Fibroblast of lung (primary cell): ENCODE results near the gene TUBA4B.

Source experiments
- EZH2 ChIP-seq: IDR thresholded peaks from 2 replicates; pipeline ENCODE4 v1.5.1; 2012; ENCODE audit warnings: low read length, control low read depth, mild to moderate bottlenecking; ENCODE audit errors: missing control alignments
- TF ChIP-seq, protein P1 (sequence below), 2 donors: IDR thresholded peaks in 1 of 2; conservative IDR thresholded peaks in 1 of 2; 1 replicate in 1 of 2; 2 replicates in 1 of 2; pipeline ENCODE4 v1.5.1; 2011 to 2012; ENCODE audit warnings: low read length in 2 of 2, control low read depth in 1 of 2, inconsistent platforms in 1 of 2, low read depth in 1 of 2, mild to moderate bottlenecking in 1 of 2

DNA sequence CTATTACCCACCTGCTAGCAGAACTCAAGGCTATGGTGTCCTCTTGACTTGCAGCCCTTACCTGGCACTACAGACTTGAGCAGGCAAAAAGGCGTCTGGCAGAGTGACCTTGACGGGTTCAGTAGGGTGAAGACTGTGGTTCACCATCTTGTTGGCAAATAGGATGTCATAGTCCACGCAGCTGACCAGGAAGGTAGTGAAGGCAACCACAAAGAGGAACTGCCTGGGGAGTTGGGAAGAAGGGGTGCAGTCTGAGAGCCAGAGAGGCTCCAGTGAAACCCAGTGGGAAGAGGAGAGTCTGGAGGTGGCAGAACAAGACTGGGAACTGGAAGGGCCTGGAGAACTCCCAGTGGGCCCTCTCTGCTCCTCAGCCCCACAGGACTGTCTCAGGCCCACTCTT, 27.7 kb upstream of the TUBA4B start:
- TF ChIP-seq, protein P1, sequence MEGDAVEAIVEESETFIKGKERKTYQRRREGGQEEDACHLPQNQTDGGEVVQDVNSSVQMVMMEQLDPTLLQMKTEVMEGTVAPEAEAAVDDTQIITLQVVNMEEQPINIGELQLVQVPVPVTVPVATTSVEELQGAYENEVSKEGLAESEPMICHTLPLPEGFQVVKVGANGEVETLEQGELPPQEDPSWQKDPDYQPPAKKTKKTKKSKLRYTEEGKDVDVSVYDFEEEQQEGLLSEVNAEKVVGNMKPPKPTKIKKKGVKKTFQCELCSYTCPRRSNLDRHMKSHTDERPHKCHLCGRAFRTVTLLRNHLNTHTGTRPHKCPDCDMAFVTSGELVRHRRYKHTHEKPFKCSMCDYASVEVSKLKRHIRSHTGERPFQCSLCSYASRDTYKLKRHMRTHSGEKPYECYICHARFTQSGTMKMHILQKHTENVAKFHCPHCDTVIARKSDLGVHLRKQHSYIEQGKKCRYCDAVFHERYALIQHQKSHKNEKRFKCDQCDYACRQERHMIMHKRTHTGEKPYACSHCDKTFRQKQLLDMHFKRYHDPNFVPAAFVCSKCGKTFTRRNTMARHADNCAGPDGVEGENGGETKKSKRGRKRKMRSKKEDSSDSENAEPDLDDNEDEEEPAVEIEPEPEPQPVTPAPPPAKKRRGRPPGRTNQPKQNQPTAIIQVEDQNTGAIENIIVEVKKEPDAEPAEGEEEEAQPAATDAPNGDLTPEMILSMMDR (conservative IDR thresholded peaks at IDR 0.05 in 1 of 2, IDR thresholded peaks at IDR 0.05 in 1 of 2; ENCODE audit: low read depth in 1 of 2, low read length in 2 of 2) = no peak
- TF ChIP-seq EZH2 = no peak
